HEK293 (cell line): ENCODE results near the gene PHF21A.

Source experiments
- CTCF ChIA-PET: fragments of 350-600 bp; formaldehyde crosslinking; extraction: SDS; loops from one replicate; lab custom pipeline; 2021; ENCODE audit warnings: antibody characterized with exemption; lab: Yijun Ruan, JAX
- POLR2A ChIA-PET: fragments of 300-600 bp; formaldehyde crosslinking; extraction: SDS; loops from one replicate; lab custom pipeline; 2020; ENCODE audit warnings: antibody characterized with exemption, inconsistent platforms; lab: Yijun Ruan, JAX
- H3K27ac ChIP-seq: fragments of 200-500 bp; sonication (Bioruptor generic); 2 replicates; pipeline ENCODE4 v1.5.1; 2014; ENCODE audit warnings: low read depth, low read length, control low read depth, inconsistent platforms; ENCODE audit errors: extremely low read depth
- H3K36me3 ChIP-seq, 2 experiments: fragments of 200-500 bp in 1 of 2; sonication (Bioruptor generic) in 1 of 2; 1 replicate in 1 of 2; 2 replicates in 1 of 2; pipeline ENCODE4 v1.5.1; 2014 to 2017; ENCODE audit warnings: inconsistent platforms in 2 of 2, low read length in 2 of 2; ENCODE audit not compliant: control insufficient read depth in 2 of 2, insufficient read depth in 1 of 2
- H3K4me1 ChIP-seq: fragments of 200-500 bp; sonication (Bioruptor generic); 2 replicates; pipeline ENCODE4 v1.5.1; 2014; ENCODE audit warnings: mild to moderate bottlenecking, low read length, inconsistent platforms; ENCODE audit not compliant: control insufficient read depth, insufficient read depth
- H3K4me3 ChIP-seq: 2 replicates; pipeline ENCODE4 v1.5.1; 2011; ENCODE audit warnings: low read depth, mild to moderate bottlenecking, control low read depth, low read length, moderate library complexity
- H3K9me3 ChIP-seq: fragments of 200-500 bp; sonication (Bioruptor generic); 2 replicates; pipeline ENCODE4 v1.5.1; 2014; ENCODE audit warnings: low read depth, low read length, inconsistent platforms; ENCODE audit not compliant: control insufficient read depth, insufficient read depth
- BCL11A ChIP-seq: fragments of 450-650 bp; formaldehyde crosslinking; IDR thresholded peaks from 2 replicates; pipeline ENCODE4 v1.5.1; 2016; ENCODE audit warnings: low read depth, missing biosample characterization, missing genetic modification characterization
- CTCF ChIP-seq: fragments of 450-650 bp; formaldehyde crosslinking; IDR thresholded peaks from 2 replicates; pipeline ENCODE4 v1.5.1; 2016; ENCODE audit warnings: missing biosample characterization, missing genetic modification characterization
- MEIS1 ChIP-seq: sonication (generic); formaldehyde crosslinking; IDR thresholded peaks from 2 replicates; pipeline ENCODE4 v1.8.1; 2022; ENCODE audit warnings: missing genetic modification reagents, mild to moderate bottlenecking, borderline replicate concordance
- PRDM6 ChIP-seq: fragments of 450-650 bp; formaldehyde crosslinking; IDR thresholded peaks from 2 replicates; pipeline ENCODE4 v1.5.1; 2017; ENCODE audit warnings: missing biosample characterization, missing genetic modification characterization
- REPIN1 ChIP-seq: fragments of 450-650 bp; formaldehyde crosslinking; IDR thresholded peaks from 2 replicates; pipeline ENCODE4 v1.5.1; 2017; ENCODE audit warnings: missing biosample characterization, missing genetic modification characterization, low read depth
- SCRT2 ChIP-seq: fragments of 450-650 bp; formaldehyde crosslinking; IDR thresholded peaks from 2 replicates; pipeline ENCODE4 v1.5.1; 2016; ENCODE audit warnings: missing biosample characterization, missing genetic modification characterization
- TRIM28 ChIP-seq: IDR thresholded peaks from 2 replicates; pipeline ENCODE4 v1.6.1; 2011; ENCODE audit warnings: low read length, control low read depth, borderline replicate concordance
- ZBTB8A ChIP-seq: fragments of 450-650 bp; formaldehyde crosslinking; IDR thresholded peaks from 2 replicates; pipeline ENCODE4 v1.5.1; 2016; ENCODE audit warnings: missing biosample characterization, missing genetic modification characterization
- ZFHX2 ChIP-seq: fragments of 450-650 bp; formaldehyde crosslinking; conservative IDR thresholded peaks from 2 replicates; pipeline ENCODE4 v1.5.1; 2016; ENCODE audit warnings: missing biosample characterization, missing genetic modification characterization
- ZIC2 ChIP-seq: fragments of 450-650 bp; formaldehyde crosslinking; IDR thresholded peaks from 2 replicates; pipeline ENCODE4 v1.5.1; 2016; ENCODE audit warnings: missing biosample characterization, missing genetic modification characterization
- ZNF138 ChIP-seq: fragments of 450-650 bp; formaldehyde crosslinking; IDR thresholded peaks from 2 replicates; pipeline ENCODE4 v1.5.1; 2016; ENCODE audit warnings: missing biosample characterization, missing genetic modification characterization, borderline replicate concordance
- ZNF169 ChIP-seq: fragments of 450-650 bp; formaldehyde crosslinking; IDR thresholded peaks from 2 replicates; pipeline ENCODE4 v1.5.1; 2016; ENCODE audit warnings: missing biosample characterization, missing genetic modification characterization
- ZNF19 ChIP-seq: fragments of 450-650 bp; formaldehyde crosslinking; IDR thresholded peaks from 2 replicates; pipeline ENCODE4; 2016; ENCODE audit warnings: missing biosample characterization, missing genetic modification characterization, low read depth
- ZNF223 ChIP-seq: fragments of 450-650 bp; formaldehyde crosslinking; IDR thresholded peaks from 2 replicates; pipeline ENCODE4 v1.5.1; 2016; ENCODE audit warnings: missing biosample characterization, missing genetic modification characterization
- ZNF280C ChIP-seq: fragments of 450-650 bp; formaldehyde crosslinking; IDR thresholded peaks from 2 replicates; pipeline ENCODE4 v1.5.1; 2016; ENCODE audit warnings: missing biosample characterization, missing genetic modification characterization
- ZNF433 ChIP-seq: fragments of 450-650 bp; formaldehyde crosslinking; IDR thresholded peaks from 2 replicates; pipeline ENCODE4 v1.5.1; 2016; ENCODE audit warnings: missing biosample characterization, missing genetic modification characterization, low read depth
- ZNF530 ChIP-seq: fragments of 450-650 bp; formaldehyde crosslinking; IDR thresholded peaks from 2 replicates; pipeline ENCODE4 v1.5.1; 2016; ENCODE audit warnings: low read depth, missing biosample characterization, missing genetic modification characterization
- ZNF571 ChIP-seq: fragments of 450-650 bp; formaldehyde crosslinking; IDR thresholded peaks from 2 replicates; pipeline ENCODE4 v1.5.0; 2017; ENCODE audit warnings: missing biosample characterization, missing genetic modification characterization
- ZNF629 ChIP-seq: fragments of 450-650 bp; formaldehyde crosslinking; IDR thresholded peaks from 2 replicates; pipeline ENCODE4 v1.5.1; 2017; ENCODE audit warnings: missing biosample characterization, missing genetic modification characterization
- ZNF654 ChIP-seq: fragments of 450-650 bp; formaldehyde crosslinking; IDR thresholded peaks from 2 replicates; pipeline ENCODE4 v1.5.1; 2016; ENCODE audit warnings: low read depth, missing biosample characterization, missing genetic modification characterization
- ZNF660 ChIP-seq: fragments of 450-650 bp; IDR thresholded peaks from 2 replicates; pipeline ENCODE4 v1.5.1; 2018; ENCODE audit warnings: missing biosample characterization, mild to moderate bottlenecking, missing genetic modification characterization
- ZNF664 ChIP-seq: fragments of 450-650 bp; formaldehyde crosslinking; IDR thresholded peaks from 2 replicates; pipeline ENCODE4 v1.5.1; 2016; ENCODE audit warnings: missing biosample characterization, missing genetic modification characterization
- ZNF776 ChIP-seq: fragments of 450-650 bp; formaldehyde crosslinking; IDR thresholded peaks from 2 replicates; pipeline ENCODE4 v1.5.0; 2017; ENCODE audit warnings: missing biosample characterization, missing genetic modification characterization, borderline replicate concordance
- ZSCAN23 ChIP-seq: fragments of 450-650 bp; formaldehyde crosslinking; IDR thresholded peaks from 2 replicates; pipeline ENCODE4 v1.5.1; 2016; ENCODE audit warnings: missing biosample characterization, missing genetic modification characterization

PHF21A gene

GRCh38 chr11:46063138-46063537 is 58.1 kb downstream of the PHF21A start:
- TF ChIP-seq ZNF138 (tag by site-specific recombination) (no peak), ZNF664 (tag by site-specific recombination) (no peak), ZNF19 (tag by site-specific recombination) (no peak), ZNF654 (tag by site-specific recombination) (no peak), ZFHX2 (tag by site-specific recombination) (no peak), REPIN1 (tag by site-specific recombination) (no peak), ZNF571 (tag by site-specific recombination) (no peak)
- H3K27ac ChIP-seq = no peak overlapping the region
- peaks cover 0 to 5% of the 10 kb centered on the region in 2 experiments; a peak in 1 of 3 replicates for H3K36me3 ChIP-seq
- ChIA-PET POLR2A (no interaction called here), CTCF (no interaction called here)
- no peaks in the 10 kb centered on the region for H3K4me1 ChIP-seq
- no peaks in the 10 kb centered on the region for H3K9me3 ChIP-seq
- no peak overlapping the region for H3K4me3 ChIP-seq

GRCh38 chr11:46060013-46060412 is 61.2 kb downstream of the PHF21A start:
- ChIA-PET CTCF (no interaction called here), POLR2A (no interaction called here)
- Histone ChIP-seq H3K36me3 (no peaks in the 10 kb centered on the region), H3K27ac (no peak overlapping the region), H3K9me3 (no peaks in the 10 kb centered on the region), H3K4me1 (peaks cover 4% of the 10 kb centered on the region; the same call in 1 of the 2 replicates), H3K4me3 (no peak overlapping the region)
- TF ChIP-seq ZNF223 (tag by site-specific recombination) (no peak), ZIC2 (tag by site-specific recombination) (no peak), MEIS1 (CRISPR knock-in tag) (no peak), ZBTB8A (tag by site-specific recombination) (no peak), ZSCAN23 (tag by site-specific recombination) (no peak), ZNF169 (tag by site-specific recombination) (no peak)

GRCh38 chr11:46057489-46057888 is 63.8 kb downstream of the PHF21A start:
- TF ChIP-seq PRDM6 = peak; percentile 47; the same call in 1 of the 2 replicates
- TF ChIP-seq BCL11A (tag by site-specific recombination) = no peak
- TF ChIP-seq, all 188 proteins: peak for 1
- H3K4me3 ChIP-seq = no peak overlapping the region
- H3K36me3 ChIP-seq = no peaks in the 10 kb centered on the region
- H3K9me3 ChIP-seq = no peaks in the 10 kb centered on the region
- CTCF ChIA-PET = interaction anchor here (1.9 kb wide), 1 partner anchor 51 kb away, joined by 6 read pairs; no protein-coding TSS in a partner anchor
- POLR2A ChIA-PET = no interaction called here
- no peak overlapping the region for H3K27ac ChIP-seq
- peaks cover 4% of the 10 kb centered on the region; the same call in 1 of the 2 replicates for H3K4me1 ChIP-seq

GRCh38 chr11:46055371-46055770 is 65.9 kb downstream of the PHF21A start:
- CTCF ChIA-PET = interaction anchor here (1.3 to 1.8 kb wide), 2 partner anchors 91 to 183 kb away, joined by 5 to 7 read pairs; no protein-coding TSS in a partner anchor
- no peak overlapping the region for H3K4me3 ChIP-seq
- POLR2A ChIA-PET = no interaction called here
- H3K4me1 ChIP-seq = peaks cover 9% of the 10 kb centered on the region
- no peaks in the 10 kb centered on the region for H3K9me3 ChIP-seq
- H3K36me3 ChIP-seq = no peaks in the 10 kb centered on the region
- no peak overlapping the region for H3K27ac ChIP-seq
- TF ChIP-seq CTCF (tag by site-specific recombination) = no peak
- peak; percentile 57; the same call in 1 of the 2 replicates for TF ChIP-seq ZNF629 (tag by site-specific recombination)
- TF ChIP-seq REPIN1 (tag by site-specific recombination) = no peak
- no peak for TF ChIP-seq ZNF530
- TF ChIP-seq SCRT2 (tag by site-specific recombination) = peak; percentile 91
- no peak for TF ChIP-seq ZNF169 (tag by site-specific recombination)
- TF ChIP-seq ZNF660 (tag by site-specific recombination) = 0 out of 2 replicates have a peak, but pooled peaks have one; percentile 28
- no peak for TF ChIP-seq TRIM28
- TF ChIP-seq ZNF776 (tag by site-specific recombination) = no peak
- TF ChIP-seq ZNF280C (tag by site-specific recombination) = no peak
- no peak for TF ChIP-seq ZNF433 (tag by site-specific recombination)
